CD4-positive, alpha-beta T cell treated with Interleukin-4 for 1 hour (primary cell): Measurements from ENCODE around the gene WWOX.

Experiments
- DNase-seq, 2 donors: peaks; one replicate each; pipeline ENCODE4 v3.0.0-alpha.2; 2020 to 2022

WWOX gene

GRCh38 chr16:78788696-78789095 is 689.2 kb downstream of the WWOX start:
- no peak for DNase-seq

- DNase-seq, result no peak
These were observed 690.1 kb downstream of the WWOX start for GRCh38 chr16:78789561-78789960.

GRCh38 chr16:78791011-78791410 is 691.6 kb downstream of the WWOX start:
- no peak for DNase-seq

GRCh38 chr16:78791926-78792325 is 692.5 kb downstream of the WWOX start:
- DNase-seq, result no peak

GRCh38 chr16:78792952-78793351 is 693.5 kb downstream of the WWOX start:
- no peak for DNase-seq

GRCh38 chr16:78794581-78795250 is 695.3 kb downstream of the WWOX start:
- DNase-seq, result peak in 1 of 2 donors; percentile 36

GRCh38 chr16:78795433-78795832 is 696.0 kb downstream of the WWOX start:
- no peak for DNase-seq

- DNase-seq, result peak; percentile 63 to 67
These were observed 696.9 kb downstream of the WWOX start for GRCh38 chr16:78796221-78796866.

GRCh38 chr16:78799429-78799828 is 700.0 kb downstream of the WWOX start:
- no peak for DNase-seq

- no peak for DNase-seq
These were observed 701.1 kb downstream of the WWOX start for GRCh38 chr16:78800523-78800922.

- no peak for DNase-seq
These were observed 704.7 kb downstream of the WWOX start for GRCh38 chr16:78804058-78804735.

- no peak for DNase-seq
These were observed 706.1 kb downstream of the WWOX start for GRCh38 chr16:78805556-78805955.

- DNase-seq, result no peak
These were observed 711.8 kb downstream of the WWOX start for GRCh38 chr16:78811247-78811646.

GRCh38 chr16:78812582-78812981 is 713.1 kb downstream of the WWOX start:
- no peak for DNase-seq

- no peak for DNase-seq
These were observed 714.3 kb downstream of the WWOX start for GRCh38 chr16:78813661-78814311.

GRCh38 chr16:78815713-78816112 is 716.3 kb downstream of the WWOX start:
- no peak for DNase-seq

GRCh38 chr16:78816499-78817195 is 717.2 kb downstream of the WWOX start:
- DNase-seq, result no peak

GRCh38 chr16:78817200-78817739 is 717.8 kb downstream of the WWOX start:
- DNase-seq, result no peak

- DNase-seq, result no peak
These were observed 721.9 kb downstream of the WWOX start for GRCh38 chr16:78821335-78821734.

GRCh38 chr16:78822509-78822908 is 723.1 kb downstream of the WWOX start:
- no peak for DNase-seq

GRCh38 chr16:78823027-78823426 is 723.6 kb downstream of the WWOX start:
- no peak for DNase-seq

GRCh38 chr16:78829280-78829679 is 729.8 kb downstream of the WWOX start:
- no peak for DNase-seq

- DNase-seq, result no peak
These were observed 731.1 kb downstream of the WWOX start for GRCh38 chr16:78830599-78830998.
